ENCODE measurements around the gene PARP6.

The PARP6 gene

GRCh38 chr15:72239652-72240051 is 32.7 kb downstream of the PARP6 start:
- Histone ChIP-seq H3K36me3 (ENCODE audit: control insufficient read depth in 1 of 2, insufficient read depth in 2 of 2, low read length in 2 of 2) (peaks cover 39 to 59% of the 10 kb centered on the region in 2 donors), H3K27me3 (ENCODE audit: low read depth, low read length) (no peaks in the 10 kb centered on the region), H3K27ac (ENCODE audit: low read length) (no peak overlapping the region)

GRCh38 chr15:72238586-72238985 is 33.8 kb downstream of the PARP6 start:
- Histone ChIP-seq H3K4me1 (ENCODE audit: control insufficient read depth in 1 of 2, insufficient read depth in 2 of 2, low read length in 2 of 2) (peaks cover 0 to 7% of the 10 kb centered on the region in 2 donors), H3K36me3 (ENCODE audit: control insufficient read depth in 1 of 2, insufficient read depth in 2 of 2, low read length in 2 of 2) (peaks cover 30 to 48% of the 10 kb centered on the region in 2 donors), H3K27ac (ENCODE audit: low read length) (no peak overlapping the region)

More at GRCh38 chr15:72239652-72240051, 32.7 kb downstream of the PARP6 start:
- Histone ChIP-seq H3K9me3 (ENCODE audit: control insufficient read depth in 1 of 2, low read length in 2 of 2) (no peaks in the 10 kb centered on the region), H3K4me3 (ENCODE audit: low read depth in 1 of 2, low read length in 2 of 2) (no peak overlapping the region), H3K4me1 (ENCODE audit: control insufficient read depth in 1 of 2, insufficient read depth in 2 of 2, low read length in 2 of 2) (peaks cover 0 to 7% of the 10 kb centered on the region in 2 donors)

DNA sequence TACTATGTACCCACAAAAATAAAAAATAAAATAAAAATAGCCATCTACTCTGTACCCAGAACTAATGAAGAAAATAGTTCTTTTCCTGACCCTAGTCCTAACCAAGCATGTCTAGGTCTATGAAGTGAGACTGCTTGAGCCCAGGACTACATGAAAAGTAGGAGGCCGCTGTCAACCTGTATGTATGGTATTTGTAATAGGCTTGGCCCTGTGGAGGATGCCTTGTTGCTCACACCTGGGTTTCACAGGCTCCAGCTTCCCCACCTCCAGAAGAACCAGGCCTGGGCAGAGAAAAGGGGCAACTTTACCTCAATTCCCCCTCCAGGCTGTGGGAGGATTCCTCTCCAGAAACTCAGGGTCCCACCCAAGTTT is 34.5 kb downstream of the PARP6 start:
- no peak overlapping the region for H3K4me3 ChIP-seq (ENCODE audit: low read depth in 1 of 2, low read length in 2 of 2)
- H3K9me3 ChIP-seq (ENCODE audit: control insufficient read depth in 1 of 2, low read length in 2 of 2), result no peaks in the 10 kb centered on the region
- H3K4me1 ChIP-seq (ENCODE audit: control insufficient read depth in 1 of 2, insufficient read depth in 2 of 2, low read length in 2 of 2), result peaks cover 1 to 7% of the 10 kb centered on the region in 2 donors
- no peaks in the 10 kb centered on the region for H3K27me3 ChIP-seq (ENCODE audit: low read depth, low read length)
- peaks cover 24 to 40% of the 10 kb centered on the region in 2 donors for H3K36me3 ChIP-seq (ENCODE audit: control insufficient read depth in 1 of 2, insufficient read depth in 2 of 2, low read length in 2 of 2)
- no peak overlapping the region for H3K27ac ChIP-seq (ENCODE audit: low read length)

More at GRCh38 chr15:72238586-72238985, 33.8 kb downstream of the PARP6 start:
- H3K4me3 ChIP-seq (ENCODE audit: low read depth in 1 of 2, low read length in 2 of 2), result no peak overlapping the region
- no peaks in the 10 kb centered on the region for H3K27me3 ChIP-seq (ENCODE audit: low read depth, low read length)
- H3K9me3 ChIP-seq (ENCODE audit: control insufficient read depth in 1 of 2, low read length in 2 of 2), result no peaks in the 10 kb centered on the region

DNA sequence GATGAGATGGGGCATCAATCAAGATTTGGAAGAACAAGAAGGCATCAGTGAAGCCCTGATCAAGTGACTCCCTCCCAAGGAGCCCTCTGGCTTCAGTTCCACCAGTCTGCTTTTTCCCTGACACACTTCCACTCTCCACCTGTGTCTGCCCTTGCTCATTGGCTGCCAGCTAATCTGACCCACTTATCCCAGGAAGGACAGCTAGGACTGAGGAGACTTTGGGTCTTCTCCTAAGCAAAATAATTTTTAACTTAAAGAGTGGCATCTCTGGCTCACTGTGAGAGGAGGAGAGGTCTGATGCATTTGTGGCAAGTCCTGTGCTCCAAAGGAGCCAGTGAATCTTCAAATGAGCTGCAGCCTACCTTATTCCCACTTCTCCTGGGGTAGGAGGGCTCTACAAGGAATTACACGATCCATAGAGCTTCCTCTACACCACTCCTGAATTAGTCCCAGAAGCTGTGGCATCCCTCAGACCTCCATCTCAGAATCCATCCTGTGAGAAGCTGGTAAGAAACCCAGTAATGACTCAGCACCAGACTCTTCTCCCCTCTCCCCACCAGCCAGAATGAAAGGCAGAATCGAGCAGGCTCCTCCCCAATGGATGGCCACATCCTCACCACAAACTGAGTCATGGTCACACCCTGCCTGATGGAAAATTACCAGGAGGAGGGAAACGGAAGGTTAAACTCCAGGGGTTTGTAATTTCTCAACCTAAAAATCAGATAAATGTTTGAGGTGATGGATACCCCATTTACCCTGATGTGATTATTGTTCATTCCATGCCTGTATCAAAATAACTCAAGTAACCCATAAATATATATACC is 35.1 kb downstream of the PARP6 start:
- Histone ChIP-seq H3K27me3 (ENCODE audit: low read depth, low read length) (no peaks in the 10 kb centered on the region), H3K27ac (ENCODE audit: low read length) (no peak overlapping the region), H3K36me3 (ENCODE audit: control insufficient read depth in 1 of 2, insufficient read depth in 2 of 2, low read length in 2 of 2) (peaks cover 18 to 34% of the 10 kb centered on the region in 2 donors), H3K4me1 (ENCODE audit: control insufficient read depth in 1 of 2, insufficient read depth in 2 of 2, low read length in 2 of 2) (peaks cover 7 to 9% of the 10 kb centered on the region in 2 donors), H3K4me3 (ENCODE audit: low read depth in 1 of 2, low read length in 2 of 2) (peak overlapping the region in 1 of 2 donors; percentile 31), H3K9me3 (ENCODE audit: control insufficient read depth in 1 of 2, low read length in 2 of 2) (no peaks in the 10 kb centered on the region)

- H3K4me1 ChIP-seq (ENCODE audit: control insufficient read depth in 1 of 2, insufficient read depth in 2 of 2, low read length in 2 of 2), result peaks cover 10 to 13% of the 10 kb centered on the region in 2 donors
- no peaks in the 10 kb centered on the region for H3K9me3 ChIP-seq (ENCODE audit: control insufficient read depth in 1 of 2, low read length in 2 of 2)
- no peak overlapping the region for H3K27ac ChIP-seq (ENCODE audit: low read length)
- no peaks in the 10 kb centered on the region for H3K27me3 ChIP-seq (ENCODE audit: low read depth, low read length)
- peaks cover 10 to 27% of the 10 kb centered on the region in 2 donors for H3K36me3 ChIP-seq (ENCODE audit: control insufficient read depth in 1 of 2, insufficient read depth in 2 of 2, low read length in 2 of 2)
- peak overlapping the region in 1 of 2 donors; percentile 31 for H3K4me3 ChIP-seq (ENCODE audit: low read depth in 1 of 2, low read length in 2 of 2)
Observed at GRCh38 chr15:72236381-72237003, 35.9 kb downstream of the PARP6 start.

DNA sequence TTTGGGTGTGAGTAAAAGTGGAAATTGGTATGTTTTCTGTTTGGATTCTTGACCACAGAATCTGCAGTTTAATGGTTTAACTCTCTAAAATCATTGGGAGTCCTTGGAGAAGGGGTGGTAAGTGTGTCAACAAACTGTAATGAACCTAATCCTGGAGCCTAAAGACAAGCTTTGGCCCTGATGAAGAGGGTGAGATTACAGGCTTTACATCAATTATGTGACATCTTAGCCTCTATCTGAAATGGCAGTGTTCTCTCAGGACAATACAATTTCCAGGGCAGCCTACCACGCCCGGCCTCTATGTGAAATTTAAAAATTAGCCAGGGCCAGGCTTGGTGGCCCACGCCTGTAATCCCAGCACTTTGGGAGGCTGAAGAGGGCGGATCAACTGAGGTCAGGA is 37.1 kb downstream of the PARP6 start:
- H3K36me3 ChIP-seq (ENCODE audit: control insufficient read depth in 1 of 2, insufficient read depth in 2 of 2, low read length in 2 of 2), result peaks cover 0 to 16% of the 10 kb centered on the region in 2 donors
- H3K9me3 ChIP-seq (ENCODE audit: control insufficient read depth in 1 of 2, low read length in 2 of 2), result no peaks in the 10 kb centered on the region
- no peaks in the 10 kb centered on the region for H3K27me3 ChIP-seq (ENCODE audit: low read depth, low read length)
- no peak overlapping the region for H3K27ac ChIP-seq (ENCODE audit: low read length)
- no peak overlapping the region for H3K4me3 ChIP-seq (ENCODE audit: low read depth in 1 of 2, low read length in 2 of 2)
- peaks cover 10 to 13% of the 10 kb centered on the region in 2 donors for H3K4me1 ChIP-seq (ENCODE audit: control insufficient read depth in 1 of 2, insufficient read depth in 2 of 2, low read length in 2 of 2)

- Histone ChIP-seq H3K9me3 (ENCODE audit: control insufficient read depth in 1 of 2, low read length in 2 of 2) (no peaks in the 10 kb centered on the region), H3K4me1 (ENCODE audit: control insufficient read depth in 1 of 2, insufficient read depth in 2 of 2, low read length in 2 of 2) (peaks cover 16 to 21% of the 10 kb centered on the region in 2 donors), H3K36me3 (ENCODE audit: control insufficient read depth in 1 of 2, insufficient read depth in 2 of 2, low read length in 2 of 2) (peaks cover 0 to 21% of the 10 kb centered on the region in 2 donors), H3K27me3 (ENCODE audit: low read depth, low read length) (no peaks in the 10 kb centered on the region), H3K4me3 (ENCODE audit: low read depth in 1 of 2, low read length in 2 of 2) (no peak overlapping the region), H3K27ac (ENCODE audit: low read length) (no peak overlapping the region)
Observed at GRCh38 chr15:72233769-72234168, 38.6 kb downstream of the PARP6 start.

DNA sequence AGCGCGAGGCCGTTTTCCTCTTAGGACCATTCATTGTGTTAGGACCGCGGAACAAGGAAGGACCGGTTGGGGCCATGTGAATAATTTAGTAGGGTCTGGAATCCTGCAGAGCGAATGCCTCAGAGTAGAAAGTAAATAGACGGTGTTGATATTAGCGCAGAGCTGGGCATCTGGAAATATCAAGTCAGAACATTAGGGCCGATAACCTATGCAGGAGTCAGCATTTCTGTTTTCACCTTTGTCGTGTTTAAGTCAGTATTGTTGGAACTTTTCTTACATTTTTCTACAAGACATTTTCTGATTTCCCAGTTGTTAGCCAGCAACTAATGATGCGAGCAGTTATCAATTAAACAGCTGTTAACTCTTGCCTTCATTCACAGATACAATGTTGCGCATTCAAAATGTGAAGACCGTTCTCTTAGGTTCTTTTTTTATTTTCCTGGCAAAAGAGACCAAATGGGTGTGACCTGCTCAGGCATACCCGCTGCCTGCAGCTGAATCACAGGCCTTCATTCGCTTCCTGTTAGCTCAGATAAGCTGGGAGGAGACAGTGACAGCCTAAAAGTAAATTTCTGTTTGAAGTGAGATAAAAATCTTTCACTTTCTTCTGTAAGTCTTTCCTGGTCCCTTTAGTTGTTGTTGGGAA is 40.4 kb downstream of the PARP6 start:
- peaks cover 25 to 37% of the 10 kb centered on the region in 2 donors for H3K4me1 ChIP-seq (ENCODE audit: control insufficient read depth in 1 of 2, insufficient read depth in 2 of 2, low read length in 2 of 2)
- H3K27me3 ChIP-seq (ENCODE audit: low read depth, low read length), result no peaks in the 10 kb centered on the region

DNA sequence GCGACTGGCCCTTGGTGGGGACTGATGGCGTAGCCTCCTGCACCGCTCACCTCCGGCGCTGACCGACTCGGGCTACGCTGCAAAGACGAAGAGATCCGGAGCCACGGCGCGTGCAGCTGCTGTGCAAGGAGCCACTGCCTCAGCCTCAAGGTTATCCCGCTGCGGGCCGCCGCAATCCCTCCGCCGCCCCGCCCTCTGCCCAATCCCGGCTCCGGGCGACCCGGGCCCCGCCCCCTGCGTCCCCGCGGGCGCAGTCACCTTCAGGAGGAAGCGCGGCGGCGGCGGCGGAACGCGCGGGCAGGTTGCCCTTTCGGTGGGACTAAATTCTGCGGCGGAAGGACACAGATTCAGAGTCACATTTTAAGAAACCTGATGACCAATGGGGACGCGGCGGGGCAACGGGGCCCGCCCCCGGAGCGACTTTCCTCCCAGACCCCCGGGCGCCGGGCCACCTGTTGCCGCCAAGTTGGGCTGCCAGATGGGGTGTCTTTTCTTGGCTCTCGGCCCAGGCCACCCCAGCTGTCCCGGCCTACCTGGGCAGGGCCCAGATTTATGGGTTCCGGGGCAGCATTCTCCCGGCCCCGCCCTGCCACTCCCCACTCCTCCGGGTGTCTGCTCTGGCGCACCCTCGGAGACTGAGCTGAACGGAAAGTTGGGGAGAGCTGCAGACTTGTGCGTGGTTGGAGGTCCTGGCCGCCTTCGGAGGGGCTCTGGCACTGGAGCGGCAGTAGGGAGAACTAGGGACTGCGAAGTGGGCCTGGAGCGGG is 41.1 kb downstream of the PARP6 start, which contains the start of gene PKM:
Gene PKM (minus strand): TSS at position 125 of the 767 bp plus-strand sequence. CDS start 12,093 bp downstream, outside the sequence.
- peak within 1 kb of the TSS; percentile 89 to 92 for H3K4me3 ChIP-seq (ENCODE audit: low read depth in 1 of 2, low read length in 2 of 2)
- H3K9me3 ChIP-seq (ENCODE audit: control insufficient read depth in 1 of 2, low read length in 2 of 2), result no peaks in the 10 kb centered on the region
- H3K36me3 ChIP-seq (ENCODE audit: control insufficient read depth in 1 of 2, insufficient read depth in 2 of 2, low read length in 2 of 2), result peaks cover 0 to 25% of the 10 kb centered on the region in 2 donors
- no peaks in the 10 kb centered on the region for H3K27me3 ChIP-seq (ENCODE audit: low read depth, low read length)
- peak within 1 kb of the TSS; percentile 97 for H3K27ac ChIP-seq (ENCODE audit: low read length)
- H3K4me1 ChIP-seq (ENCODE audit: control insufficient read depth in 1 of 2, insufficient read depth in 2 of 2, low read length in 2 of 2), result peaks cover 29 to 44% of the 10 kb centered on the region in 2 donors

More for the DNA sequence above, 40.4 kb downstream of the PARP6 start:
- Histone ChIP-seq H3K27ac (ENCODE audit: low read length) (peak overlapping the region; percentile 97), H3K4me3 (ENCODE audit: low read depth in 1 of 2, low read length in 2 of 2) (peak overlapping the region; percentile 89 to 92), H3K9me3 (ENCODE audit: control insufficient read depth in 1 of 2, low read length in 2 of 2) (no peaks in the 10 kb centered on the region), H3K36me3 (ENCODE audit: control insufficient read depth in 1 of 2, insufficient read depth in 2 of 2, low read length in 2 of 2) (peaks cover 0 to 25% of the 10 kb centered on the region in 2 donors)

DNA sequence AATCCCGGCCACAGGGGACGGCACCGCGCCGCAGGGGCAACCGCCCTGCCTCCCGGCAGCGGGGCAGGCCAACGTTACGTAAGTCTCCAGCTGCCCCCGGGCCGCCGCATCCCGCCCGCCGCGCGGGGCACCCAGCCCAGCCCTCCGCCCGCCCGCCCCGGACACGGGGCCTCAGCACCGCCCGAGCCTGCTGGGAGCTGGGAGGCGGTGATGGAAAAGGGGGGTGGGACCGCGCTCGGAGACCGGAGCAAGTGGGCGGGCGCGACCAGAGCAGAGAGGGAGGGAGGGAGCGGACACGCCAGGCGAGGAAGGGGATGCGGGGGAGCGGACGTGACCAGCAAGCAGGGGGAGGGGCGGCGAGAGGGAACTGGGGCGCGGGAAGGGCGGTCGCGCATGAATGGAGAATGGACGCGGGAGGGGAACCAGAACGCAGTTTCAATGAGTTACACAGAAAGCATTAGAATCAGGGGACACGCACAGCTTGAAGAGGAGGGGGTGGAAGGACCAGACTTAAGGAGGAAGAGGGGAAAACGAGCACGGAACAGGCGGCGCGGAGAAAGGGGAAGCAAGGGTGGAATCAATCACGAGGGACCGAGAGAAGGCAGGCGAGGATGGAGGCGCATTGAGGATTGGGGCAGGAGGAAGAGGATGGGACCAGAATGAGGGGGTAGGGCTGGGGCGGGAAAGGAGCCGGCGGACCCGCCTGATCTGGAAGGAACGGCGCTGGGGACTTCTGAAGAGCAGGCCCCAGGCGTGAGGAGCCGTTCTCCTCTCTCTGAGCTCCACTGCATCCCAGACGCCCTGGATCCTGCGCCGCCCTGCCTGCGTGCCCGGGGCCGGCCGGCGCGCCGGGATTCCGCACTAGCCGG is 41.9 kb downstream of the PARP6 start:
- Histone ChIP-seq H3K36me3 (ENCODE audit: control insufficient read depth in 1 of 2, insufficient read depth in 2 of 2, low read length in 2 of 2) (peaks cover 0 to 25% of the 10 kb centered on the region in 2 donors), H3K27ac (ENCODE audit: low read length) (peak overlapping the region; percentile 97), H3K4me3 (ENCODE audit: low read depth in 1 of 2, low read length in 2 of 2) (peak overlapping the region; percentile 84 to 92), H3K9me3 (ENCODE audit: control insufficient read depth in 1 of 2, low read length in 2 of 2) (no peaks in the 10 kb centered on the region), H3K27me3 (ENCODE audit: low read depth, low read length) (no peaks in the 10 kb centered on the region), H3K4me1 (ENCODE audit: control insufficient read depth in 1 of 2, insufficient read depth in 2 of 2, low read length in 2 of 2) (peaks cover 29 to 49% of the 10 kb centered on the region in 2 donors)
